Measurements from ENCODE around the gene OR6N2. TPM values are rescaled to one million over a fixed set of nuclear protein-coding genes. Genes with fewer than 3 reads are reported as not detected.

OR6N2 gene
- total and polyA plus RNA-seq, 9 of the 15 experiments (the other 6 are each of a cell fraction or from before 2014, with no cell fraction given): not detected

DNA sequence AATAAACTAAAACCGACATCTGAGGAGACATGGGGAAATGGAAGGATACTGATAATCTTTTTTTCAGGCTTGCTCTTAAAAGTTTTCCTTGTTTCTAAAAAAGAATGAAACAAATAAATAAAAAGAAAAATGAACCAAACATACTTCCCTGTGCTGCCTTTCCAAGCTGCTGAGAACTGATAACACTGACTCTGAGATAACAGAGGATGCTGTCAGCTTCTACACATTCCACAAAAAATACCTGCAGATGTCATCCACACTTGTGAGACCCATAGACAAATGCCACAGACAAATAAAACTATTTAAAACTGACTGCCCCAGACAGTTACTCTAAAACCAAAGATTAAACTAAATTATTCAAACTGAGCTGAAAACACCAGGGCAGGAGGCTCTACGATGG lies 48.5 kb downstream of the OR6N2 start (continued):
- TF ChIP-seq REST (IDR thresholded peaks at IDR 0.05; ENCODE audit: borderline replicate concordance) (no peak), REST (CRISPR knock-in tag; IDR thresholded peaks at IDR 0.05; ENCODE audit: low read depth) (no peak), ZNF146 (CRISPR knock-in tag; IDR thresholded peaks at IDR 0.05; ENCODE audit: unreplicated experiment) (no peak), HDAC2 (IDR thresholded peaks at IDR 0.05) (0 out of 2 replicates have a peak, but pooled peaks have one; percentile 26), ZFP91 (CRISPR knock-in tag; IDR thresholded peaks at IDR 0.05) (no peak), YBX1 (IDR thresholded peaks at IDR 0.05) (no peak), SMC3 (conservative IDR thresholded peaks at IDR 0.05; ENCODE audit: insufficient read depth, low read depth, low read length) (no peak), ARID1B (IDR thresholded peaks at IDR 0.05) (peak; percentile 94), ARNT (IDR thresholded peaks at IDR 0.05) (no peak), KDM1A (IDR thresholded peaks at IDR 0.05) (peak in 1 of 2 experiments; percentile 56; a peak in 1 of 4 replicates), EP300 (IDR thresholded peaks at IDR 0.05; ENCODE audit: low read length) (peak; percentile 76), ZNF395 (CRISPR knock-in tag; IDR thresholded peaks at IDR 0.05) (no peak), ZNF24 (IDR thresholded peaks at IDR 0.05) (no peak), PURB (CRISPR knock-in tag; IDR thresholded peaks at IDR 0.05; ENCODE audit: low read depth) (no peak), COPS2 (conservative IDR thresholded peaks at IDR 0.05) (no peak), U2AF2 (optimal IDR thresholded peaks at IDR 0.05; ENCODE audit: low read depth, low read length) (no peak), BDP1 (IDR thresholded peaks at IDR 0.05; ENCODE audit: insufficient read depth, insufficient read length) (no peak), RNF219 (CRISPR knock-in tag; IDR thresholded peaks at IDR 0.05) (no peak)

Measured in K562 (cell line).